ENCODE data around the gene YTHDC2. TPM values are rescaled to one million over a fixed set of nuclear protein-coding genes. Genes with fewer than 3 reads are reported as not detected.

Gene YTHDC2
- total RNA-seq, result 10 to 100 TPM; 18.3 to 32.9 (median 21.6) TPM

GRCh38 chr5:113513384-113514288 is at the start of gene YTHDC2:
YTHDC2 (plus strand) TSS chr5:113513694; CDS start chr5:113513896, 202 bp downstream.
- Histone ChIP-seq H3K9me3 (no peaks in the 10 kb centered on the region), H3K36me3 (peaks cover 0 to 5% (median 2%) of the 10 kb centered on the region in 4 donors), H3K27ac (peak within 1 kb of the TSS; percentile 89 to 97 (median 94)), H3K27me3 (no peaks in the 10 kb centered on the region), H3K4me1 (peaks cover 16 to 26% (median 21%) of the 10 kb centered on the region in 4 donors), H3K4me3 (peak within 1 kb of the TSS; percentile 68 to 82 (median 77))
- DNase-seq (peak; percentile 86 to 98), ATAC-seq (ENCODE audit: low FRiP score in 2 of 2) (peak; percentile 97 to 99)
- TF ChIP-seq EP300 (IDR thresholded peaks at IDR 0.05) (peak in 1 of 4 donors; percentile 9), POLR2A (IDR thresholded peaks at IDR 0.05) (peak in 3 of 4 donors; percentile 67 to 82 (median 82)), POLR2AphosphoS5 (IDR thresholded peaks at IDR 0.05) (peak; percentile 83 to 90)
- TF ChIP-seq, protein P1, sequence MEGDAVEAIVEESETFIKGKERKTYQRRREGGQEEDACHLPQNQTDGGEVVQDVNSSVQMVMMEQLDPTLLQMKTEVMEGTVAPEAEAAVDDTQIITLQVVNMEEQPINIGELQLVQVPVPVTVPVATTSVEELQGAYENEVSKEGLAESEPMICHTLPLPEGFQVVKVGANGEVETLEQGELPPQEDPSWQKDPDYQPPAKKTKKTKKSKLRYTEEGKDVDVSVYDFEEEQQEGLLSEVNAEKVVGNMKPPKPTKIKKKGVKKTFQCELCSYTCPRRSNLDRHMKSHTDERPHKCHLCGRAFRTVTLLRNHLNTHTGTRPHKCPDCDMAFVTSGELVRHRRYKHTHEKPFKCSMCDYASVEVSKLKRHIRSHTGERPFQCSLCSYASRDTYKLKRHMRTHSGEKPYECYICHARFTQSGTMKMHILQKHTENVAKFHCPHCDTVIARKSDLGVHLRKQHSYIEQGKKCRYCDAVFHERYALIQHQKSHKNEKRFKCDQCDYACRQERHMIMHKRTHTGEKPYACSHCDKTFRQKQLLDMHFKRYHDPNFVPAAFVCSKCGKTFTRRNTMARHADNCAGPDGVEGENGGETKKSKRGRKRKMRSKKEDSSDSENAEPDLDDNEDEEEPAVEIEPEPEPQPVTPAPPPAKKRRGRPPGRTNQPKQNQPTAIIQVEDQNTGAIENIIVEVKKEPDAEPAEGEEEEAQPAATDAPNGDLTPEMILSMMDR (IDR thresholded peaks at IDR 0.05), result peak in 3 of 6 experiments; percentile 27 to 55 (median 45)
- WGBS, 2 donors, result 1 to 2% methylated on average over 11 to 58 of the region's 72 CpGs

- TF ChIP-seq, protein P1 (IDR thresholded peaks at IDR 0.05), result no peak
- TF ChIP-seq POLR2A (IDR thresholded peaks at IDR 0.05) (no peak), POLR2AphosphoS5 (IDR thresholded peaks at IDR 0.05) (no peak), EP300 (IDR thresholded peaks at IDR 0.05) (no peak)
- H3K4me3 ChIP-seq, result no peak overlapping the region
- H3K36me3 ChIP-seq, result no peaks in the 10 kb centered on the region
- 34 to 39% methylated on average over 5 of the region's 5 CpGs for WGBS, 2 donors
- no peaks in the 10 kb centered on the region for H3K9me3 ChIP-seq
- no peaks in the 10 kb centered on the region for H3K4me1 ChIP-seq
- H3K27ac ChIP-seq, result no peak overlapping the region
- H3K27me3 ChIP-seq, result no peaks in the 10 kb centered on the region
- ATAC-seq (ENCODE audit: low FRiP score in 2 of 2), result no peak
- no peak for DNase-seq
Measured at GRCh38 chr5:113474100-113474728, 39.3 kb upstream of the YTHDC2 start.

DNA sequence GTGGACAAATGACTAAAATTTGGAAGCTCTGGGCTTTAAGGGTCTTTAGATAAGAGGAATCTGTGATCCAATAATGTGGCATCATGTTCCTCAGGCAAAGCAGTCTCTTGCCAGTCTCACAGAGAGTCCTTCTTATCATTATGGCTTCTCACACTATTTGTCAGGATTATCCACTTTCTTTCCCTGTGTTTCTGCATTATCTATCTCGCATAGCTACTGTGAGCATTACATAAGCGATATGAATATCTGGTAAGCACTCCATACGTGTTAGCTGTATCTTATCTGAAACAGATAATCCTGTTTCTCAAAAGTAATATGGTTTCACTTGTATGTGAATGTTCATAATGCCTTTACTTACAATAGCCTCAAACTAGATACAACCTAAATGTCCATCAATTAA is 34.8 kb upstream of the YTHDC2 start:
- Histone ChIP-seq H3K4me1 (no peaks in the 10 kb centered on the region), H3K27me3 (no peaks in the 10 kb centered on the region), H3K36me3 (no peaks in the 10 kb centered on the region), H3K9me3 (no peaks in the 10 kb centered on the region), H3K27ac (no peak overlapping the region), H3K4me3 (no peak overlapping the region)
- TF ChIP-seq, protein P1 (IDR thresholded peaks at IDR 0.05), result no peak
- TF ChIP-seq POLR2A (IDR thresholded peaks at IDR 0.05) (no peak), EP300 (IDR thresholded peaks at IDR 0.05) (no peak), POLR2AphosphoS5 (IDR thresholded peaks at IDR 0.05) (no peak)
- 74 to 78% methylated on average over 3 of the region's 3 CpGs for WGBS, 2 donors
- no peak for DNase-seq
- ATAC-seq (ENCODE audit: low FRiP score in 2 of 2), result no peak

DNA sequence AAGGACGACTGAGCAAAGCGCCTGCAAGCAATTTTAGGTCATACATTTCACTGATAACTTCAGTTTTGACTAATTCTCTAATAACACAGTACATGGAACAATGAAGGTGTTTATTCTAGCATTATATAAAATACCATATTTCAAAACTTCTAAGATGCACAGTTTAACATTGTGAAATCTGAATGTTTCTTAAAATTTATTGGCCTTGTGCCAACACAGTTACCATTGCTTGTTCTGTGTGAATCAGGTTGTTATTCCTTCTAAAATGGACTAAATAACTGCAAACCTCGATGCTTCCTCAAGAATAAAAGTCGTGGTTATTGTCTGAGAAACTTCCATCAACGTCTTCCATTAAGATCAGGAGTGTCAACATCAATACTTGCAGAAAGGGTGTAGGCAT is 33.3 kb upstream of the YTHDC2 start:
- DNase-seq, result no peak
- H3K27ac ChIP-seq, result no peak overlapping the region
- H3K9me3 ChIP-seq, result no peaks in the 10 kb centered on the region
- WGBS, 2 donors, result 68% methylated on average over 5 of the region's 5 CpGs
- ATAC-seq (ENCODE audit: low FRiP score in 2 of 2), result no peak
- H3K4me3 ChIP-seq, result no peak overlapping the region
- H3K4me1 ChIP-seq, result no peaks in the 10 kb centered on the region
- TF ChIP-seq POLR2A (IDR thresholded peaks at IDR 0.05) (no peak), POLR2AphosphoS5 (IDR thresholded peaks at IDR 0.05) (no peak), EP300 (IDR thresholded peaks at IDR 0.05) (no peak)
- TF ChIP-seq, protein P1 (IDR thresholded peaks at IDR 0.05), result no peak
- H3K27me3 ChIP-seq, result no peaks in the 10 kb centered on the region
- H3K36me3 ChIP-seq, result no peaks in the 10 kb centered on the region

Data from upper lobe of left lung (tissue), 6 donors.